HuH-7.5 (cell line): ENCODE data around the gene DPYSL4.
A peak's percentile ranks its signal among the peaks of the same experiment; 100 is the strongest.

Experiments used
- DNase-seq: peaks from one replicate; pipeline ENCODE4 v3.0.0; 2011; ENCODE audit warnings: low spot score

The DPYSL4 gene

DNA sequence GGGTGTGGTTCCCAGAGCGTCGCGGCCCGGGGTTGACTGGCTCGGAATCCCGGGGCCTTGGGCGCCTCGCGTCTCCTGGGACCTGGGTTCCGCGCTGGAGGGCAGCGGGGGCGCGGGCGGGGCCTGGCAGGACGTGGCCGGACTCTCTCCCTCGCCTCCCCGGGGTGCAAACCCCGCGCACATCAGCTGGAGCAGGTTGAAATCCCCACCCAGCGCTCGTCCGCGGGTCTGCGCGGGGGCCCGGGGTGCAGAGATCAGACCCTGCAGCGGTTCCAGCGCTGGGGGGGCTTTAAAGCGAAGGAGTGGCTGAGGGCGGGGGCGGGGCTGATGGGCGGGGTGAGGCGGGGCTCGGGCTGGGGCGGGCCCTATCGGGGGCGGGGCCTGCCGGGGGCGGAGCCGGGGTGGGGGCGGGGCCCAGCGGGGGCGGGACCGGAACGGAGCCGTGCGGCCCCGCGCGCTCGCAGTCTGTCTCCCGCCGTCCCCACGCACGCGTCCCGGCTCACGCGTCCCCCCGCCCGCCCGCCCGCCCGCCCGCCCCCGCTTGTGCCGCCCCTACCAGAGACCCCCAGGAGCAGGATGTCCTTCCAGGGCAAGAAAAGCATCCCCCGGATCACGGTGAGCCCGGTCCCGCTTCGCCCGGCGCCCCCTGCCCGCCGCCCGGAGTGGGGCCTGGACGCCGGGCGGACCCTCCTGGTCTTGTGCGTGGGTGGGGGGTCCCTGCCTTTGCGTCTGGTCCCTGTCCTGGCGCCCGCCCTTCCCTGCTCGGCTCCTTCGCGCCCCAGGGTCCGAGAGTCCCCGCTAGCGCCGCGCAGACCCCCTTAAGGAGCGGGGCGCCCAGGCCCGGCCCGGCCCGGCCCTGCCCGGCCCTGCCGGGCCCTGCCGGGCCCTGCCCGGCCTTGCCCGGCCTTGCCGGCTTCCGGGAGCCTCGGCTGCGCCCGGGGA, at the start of gene DPYSL4:
Gene DPYSL4 (plus strand): TSS at position 461 of the 942 bp plus-strand sequence. CDS start 116 bp downstream, at position 577.
- peak; percentile 44 for DNase-seq

DNA sequence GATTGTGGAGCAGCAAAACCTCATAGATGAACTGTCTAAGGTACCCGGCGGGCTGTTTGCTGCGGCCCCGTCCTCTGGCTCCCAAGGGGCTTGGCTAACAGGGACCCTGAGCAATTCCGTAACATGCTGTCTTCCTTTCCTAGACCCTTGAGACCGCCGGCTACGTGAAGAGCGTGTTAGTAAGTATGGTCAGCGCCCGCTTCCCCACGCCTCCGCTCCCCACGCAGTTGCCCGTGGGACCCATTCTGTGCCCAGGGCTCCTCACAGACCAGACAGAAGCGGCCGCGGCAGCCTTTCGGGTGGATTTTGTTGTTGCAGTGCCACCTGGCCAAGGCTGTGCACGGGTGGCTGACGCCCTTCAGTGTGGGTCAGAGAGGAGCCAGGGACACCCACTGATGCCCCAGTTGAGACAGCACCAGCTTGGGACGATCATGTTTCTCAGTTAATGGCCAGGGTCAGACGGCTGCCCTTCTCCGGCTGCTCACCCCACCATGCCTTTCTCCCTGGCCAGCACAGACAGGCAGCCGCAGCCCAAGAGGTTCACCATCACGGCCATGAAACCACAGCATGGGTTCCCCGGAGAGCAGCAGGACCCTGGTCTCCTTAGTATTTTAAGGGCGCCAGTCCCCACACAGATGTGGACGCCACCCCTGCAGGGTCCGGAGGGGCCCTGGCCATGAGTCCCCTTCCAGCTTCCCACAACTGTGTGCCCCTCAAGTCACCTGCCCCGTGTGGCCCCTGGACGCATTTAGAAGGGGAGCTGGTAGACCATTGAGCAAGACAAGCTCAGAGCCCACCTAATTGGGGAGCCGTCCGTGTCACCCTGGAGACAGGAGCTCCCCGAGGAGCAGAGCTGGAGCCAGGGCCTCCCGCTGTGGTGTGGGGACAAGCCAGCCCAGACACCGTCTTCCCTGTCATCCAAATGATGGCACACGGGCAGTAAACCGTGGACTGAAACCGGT, 49.4 kb upstream of the DPYSL4 start:
- no peak for DNase-seq

- no peak for DNase-seq
These were observed 48.6 kb upstream of the DPYSL4 start for GRCh38 chr10:132138133-132138532.

DNA sequence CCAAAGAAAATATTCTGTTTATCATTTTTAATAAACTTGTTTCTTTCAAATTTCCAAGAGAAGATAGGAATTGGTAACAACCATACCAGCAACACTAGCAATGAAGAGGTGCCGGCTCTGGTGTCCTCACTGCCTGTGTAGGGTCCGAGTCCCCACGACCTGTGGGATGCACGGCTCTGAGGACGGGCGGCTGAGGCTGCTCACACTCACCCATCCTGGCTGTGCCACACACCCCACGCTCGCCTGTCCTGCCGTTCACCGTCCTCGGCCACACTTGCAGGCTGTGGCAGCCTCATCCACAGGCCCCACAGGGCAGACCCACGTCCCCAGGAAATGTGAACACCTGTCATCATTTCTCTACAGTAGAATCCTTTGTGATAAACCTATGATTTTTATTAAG, 48.2 kb upstream of the DPYSL4 start:
- DNase-seq = no peak

DNA sequence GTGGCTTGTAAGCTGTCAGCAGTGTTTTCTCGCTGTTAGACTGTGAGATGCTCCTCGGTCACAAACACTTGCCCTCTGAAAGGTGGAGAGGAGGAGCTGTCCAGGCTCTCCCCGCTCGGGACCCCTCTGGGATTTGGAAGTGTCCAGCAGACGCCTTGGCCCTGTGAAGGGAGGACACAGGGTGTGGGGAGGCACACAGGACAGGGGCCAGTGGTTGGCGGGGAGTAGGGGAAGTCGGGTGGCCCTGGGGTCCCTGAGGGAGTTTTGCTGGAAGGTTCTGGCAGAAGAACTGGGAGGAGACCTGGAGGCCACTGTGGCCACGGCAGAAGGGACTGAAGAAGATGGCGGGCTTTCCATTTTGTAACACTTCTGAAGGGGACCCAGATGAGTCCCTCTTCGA, 47.2 kb upstream of the DPYSL4 start:
- no peak for DNase-seq

- no peak for DNase-seq
These were observed 46.4 kb upstream of the DPYSL4 start for GRCh38 chr10:132140167-132140925.

DNA sequence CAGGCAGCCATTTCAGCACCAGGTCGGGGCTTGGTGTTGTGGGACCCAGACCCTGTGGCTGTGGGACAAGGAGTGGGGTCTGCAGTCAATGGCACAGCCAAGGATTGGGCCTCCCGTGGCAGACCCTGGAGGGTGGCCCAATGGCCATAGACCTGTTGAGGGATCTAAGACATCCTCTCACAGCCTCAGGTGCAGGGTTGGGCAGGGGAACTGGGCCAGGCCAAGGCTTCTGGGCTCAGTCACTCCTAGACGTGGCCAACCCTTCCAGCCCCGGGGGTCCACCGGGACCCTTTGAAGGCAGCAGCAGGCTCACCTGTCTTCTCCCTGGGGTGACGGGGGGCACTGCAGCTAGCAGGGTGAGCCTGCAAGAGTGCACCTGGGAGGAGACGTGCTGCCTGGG, 45.7 kb upstream of the DPYSL4 start:
- no peak for DNase-seq

- no peak for DNase-seq
These were observed 45.0 kb upstream of the DPYSL4 start for GRCh38 chr10:132141526-132142395.

DNA sequence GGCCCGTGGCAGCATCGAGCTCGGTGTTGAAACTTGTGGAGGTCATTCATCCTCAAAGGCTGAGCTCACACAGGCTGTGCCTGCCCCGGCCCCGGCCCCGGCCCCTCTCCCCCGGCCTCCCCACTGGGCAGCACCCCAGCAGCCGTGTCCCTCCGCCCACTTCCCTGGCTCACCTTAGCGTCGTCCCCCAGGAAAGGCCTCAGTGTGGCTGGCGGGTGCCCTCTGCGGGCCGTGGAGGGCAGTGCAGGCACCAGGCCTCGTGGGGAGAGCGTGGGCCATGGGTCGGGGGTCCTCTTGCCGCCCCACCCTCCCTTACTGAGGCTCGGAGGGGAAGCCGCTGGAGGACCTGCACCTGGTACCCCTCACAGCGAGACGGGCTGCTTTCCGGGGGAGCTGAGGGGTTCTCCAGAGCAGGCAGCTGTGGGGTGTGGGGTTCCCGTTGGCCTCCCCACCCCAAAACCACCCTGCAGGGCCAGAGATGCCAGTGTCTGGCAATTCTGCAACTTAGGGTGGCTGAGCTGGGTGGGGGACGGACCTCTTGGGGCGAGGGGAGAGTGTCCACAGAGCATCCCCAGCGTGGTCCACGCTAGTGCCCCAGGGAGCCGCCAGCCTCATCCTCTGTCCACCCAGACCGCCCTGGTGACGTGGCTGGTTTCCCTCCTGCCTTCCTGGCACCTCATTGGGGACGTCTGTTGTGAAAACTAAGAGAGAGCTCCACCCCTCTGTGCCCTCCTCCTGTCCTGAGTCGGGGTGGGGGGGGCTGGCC, 44.2 kb upstream of the DPYSL4 start:
- peak; percentile 79 for DNase-seq

DNA sequence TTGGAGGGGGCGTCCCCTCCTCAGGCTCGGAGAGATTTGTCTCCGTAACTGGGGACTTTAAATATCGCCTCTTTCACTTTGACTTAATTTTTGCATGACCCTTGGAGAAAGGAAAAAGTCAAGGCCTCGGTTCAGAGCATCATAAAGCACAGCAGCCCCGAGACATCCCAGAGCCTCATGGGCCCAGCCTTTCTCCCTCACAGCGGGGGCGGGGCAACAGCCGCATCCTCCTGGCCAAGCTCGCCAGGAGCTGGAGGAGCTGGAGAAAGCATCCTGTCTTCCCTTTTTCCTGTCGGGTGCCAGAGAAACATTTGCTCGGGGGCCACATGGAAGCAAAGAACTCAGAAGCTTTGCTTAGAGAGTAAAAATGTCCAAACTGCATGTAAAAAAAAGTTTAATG, 43.6 kb upstream of the DPYSL4 start:
- no peak for DNase-seq

DNA sequence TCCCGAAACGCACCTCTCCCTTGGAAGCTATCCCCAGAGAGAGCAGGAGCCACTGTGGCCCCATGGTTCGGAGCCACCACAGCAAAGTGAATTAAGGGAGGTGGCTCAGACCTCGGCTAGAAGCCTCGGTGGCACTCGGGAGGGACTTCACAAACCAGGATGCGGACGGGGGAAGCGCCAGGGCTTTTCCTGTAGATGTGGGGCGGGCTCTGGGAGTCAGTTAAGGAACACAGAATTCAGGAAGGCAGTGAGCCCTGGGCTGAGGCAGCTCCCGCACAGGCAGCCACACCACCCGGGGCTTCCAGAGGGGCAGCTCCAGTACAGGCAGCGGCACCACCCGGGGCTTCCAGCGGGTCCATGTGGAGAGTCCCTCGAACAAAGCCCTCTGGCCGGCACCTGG, 42.7 kb upstream of the DPYSL4 start:
- DNase-seq = no peak

- no peak for DNase-seq
These were observed 41.7 kb upstream of the DPYSL4 start for GRCh38 chr10:132145002-132145401.

DNA sequence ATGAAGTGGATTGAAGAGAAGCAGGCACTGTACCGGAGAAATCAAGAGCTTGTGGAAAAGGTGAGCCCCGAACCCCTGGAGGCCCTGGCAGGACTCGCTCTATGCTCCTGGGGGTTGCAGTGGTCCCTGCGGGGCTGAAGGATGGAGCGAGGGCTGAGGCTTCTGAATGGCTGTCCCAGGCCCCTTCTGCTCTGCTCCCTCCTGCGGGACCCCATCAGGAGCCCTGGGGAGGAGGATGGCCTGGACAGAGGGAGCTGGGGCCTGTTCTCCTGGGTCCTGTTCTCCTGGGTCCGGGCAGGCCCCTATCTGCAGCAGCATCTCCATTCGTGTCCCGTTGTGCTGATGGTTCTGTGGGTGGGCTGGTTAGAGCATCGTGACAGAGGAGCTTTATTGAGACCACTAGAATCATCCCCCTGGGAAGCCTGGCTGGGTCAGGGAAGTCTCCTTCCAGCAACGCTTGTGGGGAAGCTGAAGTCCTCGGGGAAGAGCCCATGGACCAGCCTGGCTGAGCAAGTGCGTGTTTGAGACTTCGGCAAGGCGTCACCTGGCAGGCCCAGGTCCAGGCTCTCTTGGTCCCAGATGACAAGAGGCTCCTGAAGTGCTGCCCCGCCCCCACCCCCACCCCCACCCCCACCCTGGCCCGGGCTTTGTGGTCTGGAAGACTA, 41.1 kb upstream of the DPYSL4 start:
- no peak for DNase-seq

- DNase-seq = no peak
These were observed 40.5 kb upstream of the DPYSL4 start for GRCh38 chr10:132146271-132146671.

DNA sequence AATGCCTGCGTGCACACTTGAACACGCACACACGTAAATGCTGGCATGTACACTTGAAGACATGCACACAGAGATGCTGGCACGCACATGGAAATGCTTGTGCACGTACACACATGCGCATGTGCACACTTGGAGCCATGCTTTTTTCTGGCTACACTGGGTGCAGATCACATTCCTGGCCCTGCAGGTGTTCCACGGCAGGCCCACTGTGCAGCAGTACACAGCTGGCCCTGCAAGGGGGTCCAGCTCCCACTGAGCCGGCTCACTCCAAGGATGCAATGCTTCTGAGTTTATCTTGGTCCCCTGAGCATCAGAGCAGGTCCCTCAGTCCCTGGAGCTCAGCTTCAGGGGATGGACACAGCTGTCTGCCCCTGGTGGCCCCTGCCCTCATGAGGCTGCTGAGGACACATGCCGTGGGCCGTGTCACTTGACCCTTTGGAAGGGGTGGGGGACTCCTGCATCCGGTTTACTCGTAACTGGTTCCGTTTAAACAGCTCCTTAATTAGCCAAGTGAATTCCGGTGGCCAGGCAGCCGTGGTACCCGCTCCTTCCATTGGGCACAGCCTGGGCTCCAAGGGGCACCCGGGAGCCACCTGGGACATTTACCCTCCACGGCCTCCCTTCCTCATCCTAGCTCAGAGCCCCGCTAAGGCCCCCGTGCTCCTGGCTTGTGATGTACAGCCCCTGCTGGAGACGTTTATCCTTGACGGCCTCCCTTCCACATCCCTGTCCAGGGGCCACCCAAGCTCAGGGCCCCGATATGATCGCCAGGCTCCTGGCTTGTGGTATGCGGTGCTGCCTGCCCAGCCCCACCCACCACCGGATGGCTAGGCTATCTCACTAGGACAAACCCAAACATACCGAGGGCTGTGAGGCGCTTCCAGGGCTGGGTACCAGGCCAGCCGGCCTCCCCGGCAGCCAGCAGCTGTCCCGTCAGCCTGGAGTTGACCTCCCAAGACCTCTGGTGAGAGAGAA, 39.5 kb upstream of the DPYSL4 start:
- DNase-seq = no peak

- DNase-seq = no peak
These were observed 38.2 kb upstream of the DPYSL4 start for GRCh38 chr10:132148261-132149251.

DNA sequence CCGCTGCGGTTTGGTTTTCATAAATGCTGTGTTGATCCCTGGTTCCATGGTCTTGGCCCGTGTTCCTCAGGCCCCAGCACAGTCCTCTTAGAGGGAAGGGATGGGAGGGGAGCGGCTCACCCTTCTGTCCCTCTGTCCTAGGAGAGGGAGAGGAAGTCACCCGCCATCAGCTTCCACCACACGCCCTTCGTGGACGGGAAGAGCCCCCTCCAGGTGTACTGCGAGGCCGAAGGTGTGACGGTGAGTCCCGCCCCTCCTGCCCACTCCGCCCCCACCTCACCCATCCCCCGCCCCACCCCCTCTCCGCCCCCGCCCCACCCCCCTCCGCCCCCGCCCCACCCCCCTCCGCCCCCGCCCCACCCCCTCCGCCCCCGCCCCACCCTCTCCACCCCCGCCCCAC, 37.5 kb upstream of the DPYSL4 start:
- no peak for DNase-seq
